SJSA1 (cell line): ENCODE results near the gene MTA1. TPM values are rescaled to one million over a fixed set of nuclear protein-coding genes. Genes with fewer than 3 reads are reported as not detected.
A peak's percentile ranks its signal among the peaks of the same experiment; 100 is the strongest.

Experiments used
- DNase-seq, 2 experiments: peaks; one replicate each; pipeline ENCODE4 v3.0.0-alpha.2; 2015 to 2020; ENCODE audit warnings: low spot score in 2 of 2, low read depth in 1 of 2
- H3K27ac ChIP-seq: fragments of 250-450 bp; sonication (Bioruptor Pico); 2 replicates; pipeline ENCODE4 v1.5.1; 2020; ENCODE audit warnings: mild to moderate bottlenecking, moderate library complexity
- H3K27me3 ChIP-seq: fragments of 250-450 bp; sonication (Bioruptor Pico); replicated peaks from 2 replicates; pipeline ENCODE4 v1.5.1; 2020; ENCODE audit warnings: mild to moderate bottlenecking, moderate library complexity
- H3K36me3 ChIP-seq: fragments of 250-450 bp; sonication (Bioruptor Pico); 2 replicates; pipeline ENCODE4 v1.5.1; 2020; ENCODE audit warnings: mild to moderate bottlenecking
- H3K4me1 ChIP-seq: fragments of 250-450 bp; sonication (Bioruptor Pico); replicated peaks from 2 replicates; pipeline ENCODE4 v1.6.1; 2021; ENCODE audit warnings: mild to moderate bottlenecking
- H3K4me3 ChIP-seq: fragments of 250-450 bp; sonication (Bioruptor Pico); 2 replicates; pipeline ENCODE4 v1.5.1; 2020; ENCODE audit warnings: mild to moderate bottlenecking
- H3K9me3 ChIP-seq: fragments of 250-450 bp; sonication (Bioruptor Pico); replicated peaks from 2 replicates; pipeline ENCODE4 v1.5.1; 2020; ENCODE audit warnings: mild to moderate bottlenecking
- total RNA-seq: library from RNA; depleted of rRNA; stranded (reverse); fragments of >200 nt; shearing (Covaris generic); gene quantifications from 2 replicates; pipeline ENCODE4 v1.2.3, GENCODE V29; 2014

The MTA1 gene
- total RNA-seq, 1 experiment from 2014 or later = 29.0 TPM

DNA sequence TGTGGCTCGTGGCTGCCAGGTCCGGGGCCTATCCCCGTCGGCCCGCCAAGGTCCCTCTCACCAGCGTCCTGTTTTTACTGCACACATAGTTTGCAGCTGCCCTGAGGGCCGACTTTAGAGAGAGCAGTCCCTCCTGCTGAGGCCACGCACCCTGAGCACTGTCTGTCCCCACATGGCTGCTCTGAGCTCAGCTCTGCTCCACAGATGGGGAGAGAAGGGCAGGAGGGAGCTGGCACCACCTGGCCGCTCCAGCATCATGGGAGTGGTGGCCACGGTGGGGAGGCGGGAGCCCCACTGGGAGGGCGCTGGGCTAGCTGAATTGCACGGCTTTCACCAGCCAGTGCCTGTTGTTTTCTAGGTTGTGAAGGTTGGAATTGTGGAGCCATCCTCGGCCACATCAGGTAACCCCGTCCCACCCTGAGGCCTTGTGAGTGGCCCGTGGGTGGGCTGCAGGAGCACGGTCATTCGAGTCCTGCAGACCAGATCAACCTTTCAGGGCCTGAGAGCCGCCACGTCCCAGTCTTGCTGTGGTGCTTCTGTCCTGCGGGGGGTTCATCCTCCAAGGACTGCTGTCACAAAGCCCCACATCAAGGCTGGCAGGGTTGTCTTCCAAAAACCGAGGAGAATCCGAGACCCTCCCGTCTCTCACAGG is 28.7 kb upstream of the MTA1 start:
- Histone ChIP-seq H3K4me3 (no peak overlapping the region), H3K27ac (no peak overlapping the region), H3K9me3 (no peaks in the 10 kb centered on the region), H3K4me1 (no peaks in the 10 kb centered on the region), H3K27me3 (no peaks in the 10 kb centered on the region), H3K36me3 (no peaks in the 10 kb centered on the region)
- no peak for DNase-seq

DNA sequence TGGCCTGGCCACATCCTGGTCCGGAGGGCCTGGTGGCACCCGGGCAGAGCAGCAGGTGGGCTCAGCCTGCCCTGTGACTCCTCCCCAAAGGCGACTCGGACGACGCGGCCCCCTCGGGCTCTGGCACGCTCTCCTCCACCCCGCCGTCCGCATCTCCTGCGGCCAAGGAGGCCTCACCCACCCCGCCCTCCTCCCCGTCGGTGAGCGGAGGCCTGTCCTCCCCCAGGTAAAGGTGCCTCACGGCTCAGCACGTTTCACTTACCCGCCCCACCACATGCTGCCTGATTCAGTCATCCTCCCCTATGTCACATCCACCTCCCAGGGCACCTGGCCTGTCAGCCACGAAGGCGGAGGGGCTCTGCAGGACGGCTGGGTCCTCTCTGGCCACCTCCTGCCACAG is 28.1 kb upstream of the MTA1 start:
- no peak for DNase-seq
- H3K4me1 ChIP-seq = peaks cover 2% of the 10 kb centered on the region
- no peak overlapping the region for H3K4me3 ChIP-seq
- no peaks in the 10 kb centered on the region for H3K27me3 ChIP-seq
- no peaks in the 10 kb centered on the region for H3K9me3 ChIP-seq
- H3K27ac ChIP-seq = no peak overlapping the region
- no peaks in the 10 kb centered on the region for H3K36me3 ChIP-seq

- Histone ChIP-seq H3K36me3 (no peaks in the 10 kb centered on the region), H3K27me3 (no peaks in the 10 kb centered on the region), H3K4me1 (peaks cover 10% of the 10 kb centered on the region), H3K27ac (no peak overlapping the region), H3K9me3 (no peaks in the 10 kb centered on the region), H3K4me3 (no peak overlapping the region)
- DNase-seq = no peak
Measured at GRCh38 chr14:105392131-105393090, 27.2 kb upstream of the MTA1 start.

DNA sequence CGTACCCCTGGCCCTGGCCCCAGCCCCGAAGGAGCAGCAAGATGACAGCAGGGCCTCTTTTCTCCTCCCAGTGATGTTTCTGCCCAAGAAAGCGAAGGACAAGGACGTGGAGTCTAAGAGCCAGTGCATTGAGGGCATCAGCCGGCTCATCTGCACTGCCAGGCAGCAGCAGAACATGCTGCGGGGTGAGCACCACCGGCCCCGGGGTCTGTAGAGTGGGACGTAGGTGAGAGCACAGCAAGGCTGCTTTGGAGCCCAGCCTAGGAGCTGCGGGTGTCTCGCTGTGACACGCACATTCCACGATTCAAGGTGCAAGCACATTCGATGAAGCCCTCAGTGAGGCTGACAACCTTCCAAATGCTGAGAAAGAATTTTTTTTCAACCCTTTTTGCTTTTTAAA is 26.5 kb upstream of the MTA1 start:
- no peaks in the 10 kb centered on the region for H3K27me3 ChIP-seq
- no peaks in the 10 kb centered on the region for H3K9me3 ChIP-seq
- H3K27ac ChIP-seq = no peak overlapping the region
- H3K4me3 ChIP-seq = no peak overlapping the region
- no peak for DNase-seq
- H3K36me3 ChIP-seq = no peaks in the 10 kb centered on the region
- H3K4me1 ChIP-seq = peaks cover 18% of the 10 kb centered on the region

DNA sequence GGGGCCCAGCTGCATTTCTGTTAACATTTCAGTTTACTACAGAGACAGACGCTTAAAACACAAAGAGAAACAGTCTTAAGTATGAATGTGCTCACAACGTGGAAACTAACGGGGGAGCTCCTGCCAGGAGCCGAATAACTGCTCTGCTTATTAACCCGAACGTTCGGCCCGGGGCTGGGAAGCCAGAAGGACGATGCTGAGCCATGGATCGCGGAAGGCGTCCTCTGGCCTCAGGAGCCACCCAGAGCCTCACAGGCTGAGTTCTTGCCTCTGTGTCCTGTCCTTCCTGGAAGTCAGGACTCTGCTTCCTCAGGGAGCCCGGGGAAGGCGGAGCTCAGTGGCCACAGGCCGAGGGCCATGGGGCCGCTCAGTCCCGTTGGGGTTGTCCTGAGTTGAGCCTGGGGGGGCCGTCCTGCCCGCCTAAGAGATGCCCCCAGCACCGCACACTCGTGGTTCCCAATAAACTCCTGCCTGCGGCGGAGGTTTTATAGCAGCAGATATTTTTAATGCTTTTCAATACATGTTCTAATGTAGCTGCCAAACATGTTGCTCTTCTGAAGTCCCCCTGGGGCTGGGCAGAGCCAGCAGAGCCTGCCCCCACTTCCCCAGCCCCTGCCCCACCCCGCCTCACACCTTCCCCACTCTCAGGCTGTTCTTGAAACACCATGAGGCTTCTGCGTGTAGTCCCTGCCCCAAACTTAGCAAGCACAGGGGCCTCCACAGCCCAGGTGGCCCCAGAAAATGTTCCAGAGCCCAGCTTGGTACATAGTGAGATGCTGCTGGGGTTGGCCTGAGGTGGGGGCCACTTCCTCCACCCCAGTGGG is 24.7 kb upstream of the MTA1 start:
- no peak overlapping the region for H3K4me3 ChIP-seq

DNA sequence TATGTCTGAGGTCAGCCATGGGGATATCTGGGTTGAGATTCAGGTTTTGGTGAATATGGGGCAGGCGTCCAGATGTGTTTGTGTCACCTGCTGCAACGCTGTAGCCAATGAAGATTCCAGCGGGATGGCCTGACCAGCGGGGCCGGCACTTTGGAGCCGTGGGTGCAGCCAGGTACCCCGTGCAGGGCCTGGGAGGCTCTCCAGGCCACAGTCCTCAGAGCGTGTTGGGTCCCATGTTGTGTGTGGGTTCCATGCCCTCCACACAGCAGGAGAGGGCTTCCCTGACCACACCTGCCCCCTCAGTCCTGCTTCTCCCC is 24.1 kb upstream of the MTA1 start:
- peaks cover 31% of the 10 kb centered on the region for H3K4me1 ChIP-seq
- H3K36me3 ChIP-seq = peaks cover 13% of the 10 kb centered on the region
- no peak for DNase-seq
- H3K27ac ChIP-seq = no peak overlapping the region
- H3K9me3 ChIP-seq = no peaks in the 10 kb centered on the region
- no peak overlapping the region for H3K4me3 ChIP-seq
- H3K27me3 ChIP-seq = no peaks in the 10 kb centered on the region

More for the DNA sequence above, 24.7 kb upstream of the MTA1 start:
- no peak for DNase-seq
- Histone ChIP-seq H3K36me3 (peaks cover 7% of the 10 kb centered on the region), H3K27me3 (no peaks in the 10 kb centered on the region), H3K9me3 (no peaks in the 10 kb centered on the region), H3K4me1 (peaks cover 30% of the 10 kb centered on the region), H3K27ac (no peak overlapping the region)

- H3K4me1 ChIP-seq = peaks cover 31% of the 10 kb centered on the region
- peaks cover 26% of the 10 kb centered on the region for H3K36me3 ChIP-seq
- no peak for DNase-seq
- peak overlapping the region; percentile 71; the same call in 1 of the 2 replicates for H3K4me3 ChIP-seq
- H3K9me3 ChIP-seq = no peaks in the 10 kb centered on the region
- no peaks in the 10 kb centered on the region for H3K27me3 ChIP-seq
- H3K27ac ChIP-seq = peak overlapping the region; percentile 94
Measured at GRCh38 chr14:105397350-105397931, 22.2 kb upstream of the MTA1 start.

- Histone ChIP-seq H3K4me3 (peak within 1 kb of the TSS; percentile 71), H3K9me3 (no peaks in the 10 kb centered on the region), H3K27ac (peak within 1 kb of the TSS; percentile 94), H3K27me3 (no peaks in the 10 kb centered on the region), H3K4me1 (peaks cover 31% of the 10 kb centered on the region), H3K36me3 (peaks cover 26% of the 10 kb centered on the region)
- DNase-seq = peak; percentile 89 to 93
Measured at GRCh38 chr14:105398044-105398725, 21.4 kb upstream of the MTA1 start, which contains the start of gene TEX22. TSS of gene TEX22 (plus strand) at chr14:105398538. CDS start at chr14:105399341, 803 bp downstream.

GRCh38 chr14:105398726-105399465 is 20.7 kb upstream of the MTA1 start:
- Histone ChIP-seq H3K4me3 (peak overlapping the region; percentile 71), H3K27ac (peak overlapping the region; percentile 94), H3K4me1 (peaks cover 31% of the 10 kb centered on the region), H3K27me3 (no peaks in the 10 kb centered on the region), H3K9me3 (no peaks in the 10 kb centered on the region), H3K36me3 (peaks cover 26% of the 10 kb centered on the region)
- peak in 1 of 2 experiments; percentile 47 for DNase-seq

GRCh38 chr14:105399466-105399775 is 20.2 kb upstream of the MTA1 start:
- Histone ChIP-seq H3K4me3 (peak overlapping the region; percentile 71), H3K27me3 (no peaks in the 10 kb centered on the region), H3K27ac (no peak overlapping the region), H3K9me3 (no peaks in the 10 kb centered on the region), H3K4me1 (peaks cover 31% of the 10 kb centered on the region), H3K36me3 (peaks cover 26% of the 10 kb centered on the region)
- DNase-seq = peak in 1 of 2 experiments; percentile 59

GRCh38 chr14:105400016-105400415 is 19.6 kb upstream of the MTA1 start:
- H3K4me3 ChIP-seq = peak overlapping the region; percentile 71; the same call in 1 of the 2 replicates

DNA sequence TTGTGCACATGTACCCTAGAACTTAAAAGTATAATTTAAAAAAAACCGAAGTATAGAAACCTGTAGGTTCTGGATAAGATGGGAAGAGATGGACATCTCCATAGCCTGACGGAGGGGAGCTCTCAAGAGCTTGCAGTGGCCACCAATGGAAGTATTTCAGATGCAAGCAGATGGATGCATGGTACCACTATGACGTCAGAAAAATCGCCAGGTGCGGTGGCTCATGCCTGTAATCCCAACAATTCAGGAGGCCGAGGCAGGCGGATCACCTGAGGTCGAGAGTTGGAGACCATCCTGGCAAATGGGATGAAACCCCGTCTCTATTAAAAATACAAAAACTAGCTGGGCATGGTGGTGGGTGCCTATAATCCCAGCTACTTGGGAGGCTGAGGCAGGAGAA is 17.9 kb upstream of the MTA1 start:
- H3K27me3 ChIP-seq = no peaks in the 10 kb centered on the region
- no peak overlapping the region for H3K4me3 ChIP-seq
- peaks cover 26% of the 10 kb centered on the region for H3K36me3 ChIP-seq
- no peak overlapping the region for H3K27ac ChIP-seq
- no peaks in the 10 kb centered on the region for H3K9me3 ChIP-seq
- H3K4me1 ChIP-seq = peaks cover 28% of the 10 kb centered on the region
- DNase-seq = no peak

More at GRCh38 chr14:105400016-105400415, 19.6 kb upstream of the MTA1 start:
- Histone ChIP-seq H3K9me3 (no peaks in the 10 kb centered on the region), H3K36me3 (peaks cover 26% of the 10 kb centered on the region), H3K27me3 (no peaks in the 10 kb centered on the region), H3K4me1 (peaks cover 31% of the 10 kb centered on the region), H3K27ac (no peak overlapping the region)
- no peak for DNase-seq
